WI38 (cell line): ENCODE results near the gene SLC25A18.
"Not testable (repeated sequence)": the region's sequence is repeated elsewhere in the genome, so short reads cannot be mapped to it uniquely, and the experiment has no call there.

Experiments
- H3K4me3 ChIP-seq: 2 replicates; pipeline ENCODE4 v1.5.1; 2011; ENCODE audit warnings: low read depth, mild to moderate bottlenecking, control low read depth, low read length
- TF ChIP-seq, protein P1 (sequence below): IDR thresholded peaks from 2 replicates; pipeline ENCODE4 v1.5.1; 2012; ENCODE audit warnings: low read depth, mild to moderate bottlenecking, control low read depth, low read length

SLC25A18 gene

DNA sequence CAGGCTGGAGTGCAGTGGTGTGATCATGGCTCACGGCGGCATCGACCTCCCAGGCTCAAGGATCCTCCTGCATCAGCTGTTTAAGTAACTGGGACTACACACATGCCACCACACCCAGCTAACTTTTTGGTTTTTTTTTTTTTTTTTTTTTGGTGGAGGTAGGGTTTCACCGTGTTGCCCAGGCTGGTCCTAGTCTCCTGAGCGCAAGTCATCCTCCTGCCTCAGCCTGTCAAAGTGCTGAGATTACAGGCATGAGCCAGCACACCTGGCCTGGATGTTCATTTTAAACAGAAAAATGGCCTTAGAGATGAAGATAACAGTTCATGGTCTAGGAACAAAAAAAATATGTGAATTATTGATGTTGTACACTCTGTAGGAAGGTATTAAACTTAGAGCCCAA, 13.6 kb upstream of the SLC25A18 start:
- H3K4me3 ChIP-seq: no peak overlapping the region
- TF ChIP-seq, protein P1, sequence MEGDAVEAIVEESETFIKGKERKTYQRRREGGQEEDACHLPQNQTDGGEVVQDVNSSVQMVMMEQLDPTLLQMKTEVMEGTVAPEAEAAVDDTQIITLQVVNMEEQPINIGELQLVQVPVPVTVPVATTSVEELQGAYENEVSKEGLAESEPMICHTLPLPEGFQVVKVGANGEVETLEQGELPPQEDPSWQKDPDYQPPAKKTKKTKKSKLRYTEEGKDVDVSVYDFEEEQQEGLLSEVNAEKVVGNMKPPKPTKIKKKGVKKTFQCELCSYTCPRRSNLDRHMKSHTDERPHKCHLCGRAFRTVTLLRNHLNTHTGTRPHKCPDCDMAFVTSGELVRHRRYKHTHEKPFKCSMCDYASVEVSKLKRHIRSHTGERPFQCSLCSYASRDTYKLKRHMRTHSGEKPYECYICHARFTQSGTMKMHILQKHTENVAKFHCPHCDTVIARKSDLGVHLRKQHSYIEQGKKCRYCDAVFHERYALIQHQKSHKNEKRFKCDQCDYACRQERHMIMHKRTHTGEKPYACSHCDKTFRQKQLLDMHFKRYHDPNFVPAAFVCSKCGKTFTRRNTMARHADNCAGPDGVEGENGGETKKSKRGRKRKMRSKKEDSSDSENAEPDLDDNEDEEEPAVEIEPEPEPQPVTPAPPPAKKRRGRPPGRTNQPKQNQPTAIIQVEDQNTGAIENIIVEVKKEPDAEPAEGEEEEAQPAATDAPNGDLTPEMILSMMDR: no peak

DNA sequence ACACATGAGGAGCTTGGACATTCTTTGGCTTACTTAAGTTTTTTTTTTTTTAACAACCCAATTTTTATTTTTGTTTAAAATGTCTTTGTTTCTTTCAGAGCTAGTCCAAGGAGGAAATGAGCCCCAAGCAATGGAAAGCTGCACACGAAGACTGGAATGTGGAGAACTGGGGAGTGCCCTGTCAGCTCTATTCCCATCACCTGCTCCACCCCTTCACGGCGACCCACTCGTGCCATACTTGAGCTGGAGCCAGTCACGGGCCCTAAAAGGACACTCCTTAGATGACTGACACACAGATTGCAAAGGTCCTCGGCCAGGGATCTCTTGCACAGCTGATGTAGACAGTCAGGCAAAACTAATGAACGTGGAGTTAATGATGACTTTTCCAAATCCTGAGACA, 10.6 kb upstream of the SLC25A18 start:
- TF ChIP-seq, protein P1: no peak
- H3K4me3 ChIP-seq: no peak overlapping the region

DNA sequence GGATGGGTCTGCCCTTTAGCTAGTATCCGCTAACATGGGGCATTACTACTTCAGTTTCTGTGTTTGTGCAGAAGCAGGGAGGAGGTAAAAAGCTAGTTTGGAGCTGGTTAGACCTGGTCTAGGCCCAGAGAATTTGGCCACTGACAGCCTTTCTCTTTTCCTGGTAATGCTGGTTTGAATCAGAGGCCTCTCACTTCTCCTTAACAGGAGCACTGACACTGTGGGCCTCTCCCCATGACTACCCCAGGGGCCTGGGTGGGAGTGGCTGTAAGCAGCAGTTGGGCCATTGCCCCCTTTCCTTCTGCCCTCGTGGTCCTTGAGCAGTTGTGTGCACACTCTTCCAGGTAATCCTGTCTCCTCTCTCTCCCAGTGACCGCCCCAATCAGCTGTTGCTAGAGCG, 8.5 kb upstream of the SLC25A18 start:
- TF ChIP-seq, protein P1: no peak
- H3K4me3 ChIP-seq: no peak overlapping the region

DNA sequence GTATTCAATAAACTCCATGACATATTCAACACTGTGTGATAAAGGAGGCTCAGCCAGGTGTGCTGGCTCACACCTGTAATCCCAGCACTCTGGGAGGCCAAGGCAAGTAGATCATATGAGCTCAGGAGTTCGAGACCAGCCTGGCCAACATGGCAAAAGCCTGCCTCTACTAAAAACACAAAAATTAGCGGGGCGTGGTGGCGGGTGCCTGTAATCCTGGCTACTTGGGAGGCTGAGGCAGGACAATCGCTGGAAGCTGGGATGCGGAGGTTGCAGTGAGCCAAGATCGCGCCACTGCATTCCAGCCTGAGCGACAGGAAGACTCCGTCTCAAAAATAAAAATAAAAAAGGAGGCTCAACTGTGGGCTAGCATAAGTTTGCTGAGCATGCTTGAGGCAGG, 4.1 kb upstream of the SLC25A18 start:
- TF ChIP-seq, protein P1: no peak

DNA sequence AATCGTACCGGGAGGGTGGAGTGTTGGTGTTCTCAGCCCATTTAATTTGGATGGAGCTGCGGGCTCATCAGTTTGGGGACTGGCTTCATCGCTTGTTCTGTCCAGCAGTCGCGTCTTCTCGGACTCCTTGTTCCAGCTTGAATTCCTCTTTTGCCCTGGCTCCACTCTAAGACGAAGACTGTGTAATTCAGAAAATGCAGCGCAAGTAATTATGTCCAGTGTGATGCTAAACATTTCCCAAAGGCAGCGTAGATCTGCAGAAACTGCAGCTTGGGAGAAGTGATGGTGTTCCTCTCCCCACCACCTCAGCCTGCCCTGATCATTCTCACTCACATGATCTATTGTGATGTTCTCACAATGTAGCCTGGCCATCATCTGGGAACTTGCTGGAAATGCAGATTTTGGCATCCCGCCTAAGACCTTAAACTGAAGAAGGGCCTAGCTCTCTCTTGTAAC, 666 bp downstream of the SLC25A18 start:
- TF ChIP-seq, protein P1: no peak
- H3K4me3 ChIP-seq: no peak overlapping the region

More for the DNA sequence above, 4.1 kb upstream of the SLC25A18 start:
- H3K4me3 ChIP-seq: no peak overlapping the region

DNA sequence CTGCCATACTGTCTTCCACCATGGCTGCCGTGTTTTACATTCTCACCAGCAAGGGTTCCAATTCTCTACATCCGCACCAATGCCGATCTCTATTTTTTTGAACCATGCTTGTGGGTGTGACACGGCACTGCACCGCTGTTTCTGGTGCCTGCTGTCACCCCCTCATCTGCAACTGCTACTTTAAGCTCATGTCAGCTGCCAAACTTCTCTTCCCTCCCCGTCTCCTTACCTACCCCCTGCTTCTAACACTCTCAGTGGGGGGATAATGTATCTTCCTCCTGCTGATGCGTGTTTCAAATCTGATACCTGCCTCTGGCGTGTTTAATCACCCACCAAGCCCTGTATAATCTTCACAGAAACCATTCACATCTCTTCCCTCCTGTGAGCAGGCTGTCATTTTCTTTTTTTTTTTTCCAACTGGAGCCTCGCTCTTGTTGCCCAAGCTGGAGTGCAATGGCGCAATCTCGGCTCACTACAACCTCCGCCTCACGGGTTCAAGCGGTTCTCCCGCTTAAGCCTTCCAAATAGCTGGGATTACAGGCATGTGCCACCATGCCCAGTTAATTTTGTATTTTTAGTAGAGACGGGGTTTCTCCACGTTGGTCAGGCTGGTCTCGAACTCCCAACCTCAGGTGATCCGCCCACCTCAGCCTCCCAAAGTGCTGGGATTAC, 2.9 kb downstream of the SLC25A18 start:
- H3K4me3 ChIP-seq: not testable (repeated sequence)

DNA sequence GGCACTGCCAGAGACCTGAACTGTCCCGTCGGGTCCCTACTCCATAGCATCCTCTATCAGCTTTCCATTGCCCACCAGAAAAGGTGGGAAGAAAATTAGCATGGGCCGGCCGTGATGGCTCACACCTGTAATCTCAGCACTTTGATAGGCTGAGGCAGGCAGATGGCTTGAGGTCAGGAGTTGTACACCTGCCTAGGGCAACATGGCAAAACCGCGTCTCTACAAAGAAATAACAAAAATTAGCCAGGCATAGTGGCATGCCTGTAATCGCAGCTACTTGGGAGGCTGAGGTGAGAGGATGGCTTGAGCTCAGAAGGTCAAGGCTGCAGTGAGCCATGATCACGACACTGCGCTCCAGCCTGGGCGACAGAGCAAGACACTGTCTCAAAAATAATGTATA, 3.5 kb downstream of the SLC25A18 start:
- no peak overlapping the region for H3K4me3 ChIP-seq
- TF ChIP-seq, protein P1: no peak
